KMS-11 (cell line): Measurements from ENCODE around the gene SPTBN1.

ENCODE experiments used
- H2AFZ ChIP-seq: fragments of 200-600 bp; sonication (generic); 2 replicates; pipeline ENCODE4 v1.6.1; 2016; ENCODE audit warnings: antibody characterized with exemption, mixed run types, low read depth
- H3K27ac ChIP-seq: fragments of 200-600 bp; sonication (generic); 2 replicates; pipeline ENCODE4 v1.6.1; 2016; ENCODE audit warnings: mild to moderate bottlenecking, mixed run types
- H3K27me3 ChIP-seq: fragments of 200-600 bp; sonication (generic); 2 replicates; pipeline ENCODE4 v1.6.1; 2017; ENCODE audit warnings: mild to moderate bottlenecking, low read depth, mixed run types, moderate library complexity; ENCODE audit not compliant: insufficient read depth
- H3K36me3 ChIP-seq: fragments of 200-600 bp; sonication (generic); 2 replicates; pipeline ENCODE4 v1.6.1; 2017; ENCODE audit warnings: mild to moderate bottlenecking, mixed run types; ENCODE audit not compliant: insufficient read depth
- H3K4me1 ChIP-seq: fragments of 200-600 bp; sonication (generic); 2 replicates; pipeline ENCODE4 v1.6.1; 2016; ENCODE audit warnings: mild to moderate bottlenecking, low read depth, mixed run types; ENCODE audit not compliant: poor library complexity, severe bottlenecking
- H3K4me2 ChIP-seq: fragments of 200-600 bp; sonication (generic); 2 replicates; pipeline ENCODE4 v1.7.0; 2016; ENCODE audit warnings: mild to moderate bottlenecking, mixed run types
- H3K4me3 ChIP-seq: fragments of 200-600 bp; sonication (generic); IDR thresholded peaks from 2 replicates; pipeline ENCODE4 v1.6.1; 2017; ENCODE audit warnings: low read depth, low read length, mixed read lengths; ENCODE audit not compliant: insufficient read depth
- H3K79me2 ChIP-seq: fragments of 200-600 bp; sonication (generic); 2 replicates; pipeline ENCODE4 v1.6.1; 2016; ENCODE audit warnings: low read depth, mixed run types; ENCODE audit not compliant: insufficient read depth
- H3K9ac ChIP-seq: fragments of 200-600 bp; sonication (generic); 2 replicates; pipeline ENCODE4 v1.6.1; 2016; ENCODE audit warnings: mild to moderate bottlenecking, mixed run types
- H4K20me1 ChIP-seq: fragments of 200-600 bp; sonication (generic); 2 replicates; pipeline ENCODE4 v1.6.1; 2016; ENCODE audit warnings: mild to moderate bottlenecking, mixed run types; ENCODE audit not compliant: insufficient read depth
- TF ChIP-seq, protein P1 (sequence below): fragments of 200-600 bp; sonication (generic); conservative IDR thresholded peaks from 2 replicates; pipeline ENCODE4 v1.6.1; 2017; ENCODE audit warnings: low read depth, mild to moderate bottlenecking, antibody characterized with exemption, low read length, moderate library complexity, mixed read lengths

Gene SPTBN1

DNA sequence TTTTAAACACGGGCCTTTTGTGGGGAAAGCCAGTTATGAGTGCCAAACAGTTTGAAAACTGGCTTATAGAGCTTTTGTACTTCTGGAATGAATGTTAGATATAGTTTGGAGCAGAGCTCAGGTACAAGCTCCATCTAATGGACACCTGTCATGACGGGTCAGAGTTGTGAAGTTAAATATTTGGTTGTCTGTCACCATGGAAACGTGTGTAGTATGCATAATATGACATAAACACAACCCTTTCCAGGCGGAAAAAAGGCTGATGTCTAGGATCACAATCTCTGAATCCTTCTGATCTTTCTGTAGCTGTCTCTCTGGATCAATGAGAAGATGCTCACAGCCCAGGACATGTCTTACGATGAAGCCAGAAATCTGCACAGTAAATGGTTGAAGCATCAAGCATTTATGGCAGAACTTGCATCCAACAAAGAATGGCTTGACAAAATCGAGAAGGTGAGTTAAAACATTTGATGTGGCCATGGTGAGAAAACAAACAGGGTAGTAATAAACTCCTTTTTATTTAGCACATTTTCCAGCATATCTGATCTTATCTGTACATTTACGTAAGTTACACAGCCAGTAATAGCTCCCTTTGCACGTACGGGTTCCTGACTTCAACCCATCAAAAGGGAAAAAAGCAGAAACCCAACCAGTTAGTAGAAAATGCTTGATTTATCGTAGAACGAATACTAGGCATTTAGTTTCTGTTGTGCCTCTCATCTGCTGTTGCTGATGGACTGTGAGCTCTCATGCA, 186.7 kb downstream of the SPTBN1 start:
- Histone ChIP-seq H3K27me3 (no peaks in the 10 kb centered on the region), H4K20me1 (no peaks in the 10 kb centered on the region), H3K4me2 (no peak overlapping the region), H3K9ac (no peak overlapping the region), H3K79me2 (peaks cover 10% of the 10 kb centered on the region), H3K4me1 (peaks cover 10% of the 10 kb centered on the region), H2AFZ (no peak overlapping the region), H3K27ac (no peak overlapping the region), H3K36me3 (peaks cover 42% of the 10 kb centered on the region; the same call in 1 of the 2 replicates), H3K4me3 (no peak overlapping the region)
- TF ChIP-seq, protein P1, sequence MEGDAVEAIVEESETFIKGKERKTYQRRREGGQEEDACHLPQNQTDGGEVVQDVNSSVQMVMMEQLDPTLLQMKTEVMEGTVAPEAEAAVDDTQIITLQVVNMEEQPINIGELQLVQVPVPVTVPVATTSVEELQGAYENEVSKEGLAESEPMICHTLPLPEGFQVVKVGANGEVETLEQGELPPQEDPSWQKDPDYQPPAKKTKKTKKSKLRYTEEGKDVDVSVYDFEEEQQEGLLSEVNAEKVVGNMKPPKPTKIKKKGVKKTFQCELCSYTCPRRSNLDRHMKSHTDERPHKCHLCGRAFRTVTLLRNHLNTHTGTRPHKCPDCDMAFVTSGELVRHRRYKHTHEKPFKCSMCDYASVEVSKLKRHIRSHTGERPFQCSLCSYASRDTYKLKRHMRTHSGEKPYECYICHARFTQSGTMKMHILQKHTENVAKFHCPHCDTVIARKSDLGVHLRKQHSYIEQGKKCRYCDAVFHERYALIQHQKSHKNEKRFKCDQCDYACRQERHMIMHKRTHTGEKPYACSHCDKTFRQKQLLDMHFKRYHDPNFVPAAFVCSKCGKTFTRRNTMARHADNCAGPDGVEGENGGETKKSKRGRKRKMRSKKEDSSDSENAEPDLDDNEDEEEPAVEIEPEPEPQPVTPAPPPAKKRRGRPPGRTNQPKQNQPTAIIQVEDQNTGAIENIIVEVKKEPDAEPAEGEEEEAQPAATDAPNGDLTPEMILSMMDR: no peak

DNA sequence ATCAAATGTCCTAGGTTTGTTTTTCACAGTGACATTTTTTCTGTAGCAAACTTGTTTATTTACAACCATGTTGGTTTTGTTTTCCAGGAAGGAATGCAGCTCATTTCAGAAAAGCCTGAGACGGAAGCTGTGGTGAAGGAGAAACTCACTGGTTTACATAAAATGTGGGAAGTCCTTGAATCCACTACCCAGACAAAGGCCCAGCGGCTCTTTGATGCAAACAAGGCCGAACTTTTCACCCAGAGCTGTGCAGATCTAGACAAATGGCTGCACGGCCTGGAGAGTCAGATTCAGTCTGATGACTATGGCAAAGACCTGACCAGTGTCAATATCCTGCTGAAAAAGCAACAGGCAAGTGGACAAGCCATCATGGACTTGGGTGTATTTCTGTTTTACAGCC, 188.1 kb downstream of the SPTBN1 start:
- Histone ChIP-seq H3K4me3 (no peak overlapping the region), H3K36me3 (peaks cover 43% of the 10 kb centered on the region; the same call in 1 of the 2 replicates), H3K4me2 (no peak overlapping the region), H3K27ac (no peak overlapping the region), H2AFZ (no peak overlapping the region), H4K20me1 (no peaks in the 10 kb centered on the region), H3K9ac (no peak overlapping the region), H3K27me3 (no peaks in the 10 kb centered on the region), H3K79me2 (no peaks in the 10 kb centered on the region; the same call in 1 of the 2 replicates), H3K4me1 (no peaks in the 10 kb centered on the region)
- TF ChIP-seq, protein P1: no peak

DNA sequence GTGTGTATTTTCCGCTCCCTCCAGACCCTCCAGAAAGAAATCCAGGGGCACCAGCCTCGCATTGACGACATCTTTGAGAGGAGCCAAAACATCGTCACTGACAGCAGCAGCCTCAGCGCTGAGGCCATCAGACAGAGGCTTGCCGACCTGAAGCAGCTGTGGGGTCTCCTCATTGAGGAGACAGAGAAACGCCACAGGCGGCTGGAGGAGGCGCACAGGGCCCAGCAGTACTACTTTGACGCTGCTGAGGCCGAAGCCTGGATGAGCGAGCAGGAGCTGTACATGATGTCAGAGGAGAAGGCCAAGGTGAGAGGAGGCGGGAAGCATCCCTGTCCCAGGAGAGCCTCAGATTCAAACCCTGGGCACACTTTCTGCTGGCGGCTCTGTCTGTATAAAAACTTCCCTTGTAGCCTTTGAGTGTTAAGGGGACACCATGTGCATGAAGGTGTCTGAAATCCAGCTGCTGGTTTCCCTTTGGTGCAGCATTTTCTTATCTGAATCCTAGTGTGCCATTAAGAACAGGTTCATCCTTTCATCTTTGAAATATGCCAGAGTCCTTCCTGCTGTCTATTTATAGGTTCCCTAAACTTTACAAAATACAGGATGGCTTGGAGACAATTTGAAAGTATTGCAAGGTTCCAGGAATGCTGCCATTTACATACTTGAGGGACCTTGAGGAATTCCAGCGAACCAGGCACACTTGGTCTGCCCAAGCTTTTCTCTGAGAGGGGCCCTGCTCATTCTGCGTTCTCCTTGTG, 190.2 kb downstream of the SPTBN1 start:
- TF ChIP-seq, protein P1: no peak
- Histone ChIP-seq H3K27me3 (no peaks in the 10 kb centered on the region), H3K4me3 (no peak overlapping the region), H3K4me1 (no peaks in the 10 kb centered on the region), H3K79me2 (no peaks in the 10 kb centered on the region), H3K9ac (no peak overlapping the region), H3K36me3 (peaks cover 46% of the 10 kb centered on the region; the same call in 1 of the 2 replicates), H4K20me1 (no peaks in the 10 kb centered on the region), H3K27ac (no peak overlapping the region), H2AFZ (no peak overlapping the region), H3K4me2 (no peak overlapping the region)

DNA sequence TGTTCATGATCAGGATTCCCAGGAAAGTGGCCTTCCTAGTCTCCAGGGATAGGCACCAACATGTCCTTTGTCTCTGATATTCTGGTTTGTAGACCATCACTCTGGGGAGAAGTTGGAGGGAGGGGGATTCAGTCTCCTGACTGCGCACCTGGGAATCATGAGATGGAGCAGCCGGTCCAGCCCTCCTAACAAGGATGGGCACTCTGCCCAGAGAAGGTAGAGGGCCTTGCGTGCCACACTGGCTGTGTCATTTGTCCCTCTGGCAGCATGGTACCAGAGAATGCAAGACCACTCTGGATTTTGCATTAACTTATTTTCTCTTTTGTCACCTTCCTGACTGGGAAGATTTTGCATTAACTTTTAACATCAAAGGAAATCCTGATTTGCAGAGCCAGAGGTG, 192.1 kb downstream of the SPTBN1 start:
- H3K4me3 ChIP-seq: no peak overlapping the region
- TF ChIP-seq, protein P1: no peak
- peaks cover 46% of the 10 kb centered on the region; the same call in 1 of the 2 replicates for H3K36me3 ChIP-seq
- H3K4me1 ChIP-seq: no peaks in the 10 kb centered on the region
- H3K27me3 ChIP-seq: no peaks in the 10 kb centered on the region
- no peak overlapping the region for H3K9ac ChIP-seq
- H2AFZ ChIP-seq: no peak overlapping the region
- H3K4me2 ChIP-seq: no peak overlapping the region
- no peak overlapping the region for H3K27ac ChIP-seq
- H4K20me1 ChIP-seq: no peaks in the 10 kb centered on the region
- no peaks in the 10 kb centered on the region; the same call in 1 of the 2 replicates for H3K79me2 ChIP-seq
